ACC112 (cell line): ENCODE data around the gene MRPS27.
A peak's percentile ranks its signal among the peaks of the same experiment; 100 is the strongest.
"Not testable (repeated sequence)": the region's sequence is repeated elsewhere in the genome, so short reads cannot be mapped to it uniquely, and the experiment has no call there.

Source experiments
- H2AFZ ChIP-seq: fragments of 200-600 bp; sonication (generic); one replicate; pipeline ENCODE4 v1.6.0; 2017; ENCODE audit warnings: antibody characterized with exemption, low read length; ENCODE audit not compliant: unreplicated experiment
- H3K27ac ChIP-seq: fragments of 200-600 bp; sonication (generic); 2 replicates; pipeline ENCODE4 v1.5.1; 2014; ENCODE audit warnings: low read depth, mild to moderate bottlenecking, antibody characterized with exemption, low read length, moderate library complexity
- H3K27me3 ChIP-seq: fragments of 200-600 bp; sonication (generic); 2 replicates; pipeline ENCODE4 v1.6.1; 2014; ENCODE audit warnings: mild to moderate bottlenecking, antibody characterized with exemption, low read length, moderate library complexity, mixed read lengths; ENCODE audit not compliant: insufficient read depth
- H3K36me3 ChIP-seq: fragments of 200-600 bp; sonication (generic); 2 replicates; pipeline ENCODE4 v1.6.1; 2016; ENCODE audit warnings: mild to moderate bottlenecking, antibody characterized with exemption, low read length, moderate library complexity, mixed read lengths; ENCODE audit not compliant: insufficient read depth
- H3K4me1 ChIP-seq: fragments of 200-600 bp; sonication (generic); one replicate; pipeline ENCODE4 v1.6.1; 2016; ENCODE audit warnings: low read length, mixed read lengths; ENCODE audit not compliant: insufficient read depth, unreplicated experiment, control insufficient read depth
- H3K4me3 ChIP-seq: fragments of 200-600 bp; sonication (generic); 2 replicates; pipeline ENCODE4 v1.5.1; 2014; ENCODE audit warnings: mild to moderate bottlenecking, low read depth, low read length
- H3K79me2 ChIP-seq: fragments of 200-600 bp; sonication (generic); one replicate; pipeline ENCODE4 v1.6.0; 2016; ENCODE audit warnings: low read length; ENCODE audit not compliant: control insufficient read depth, unreplicated experiment, insufficient read depth

Gene MRPS27

GRCh38 chr5:72305194-72306142 is 14.6 kb downstream of the MRPS27 start:
- H3K27ac ChIP-seq, result no peak overlapping the region
- peaks cover 4% of the 10 kb centered on the region; the same call in 1 of the 2 replicates for H3K36me3 ChIP-seq
- H3K4me1 ChIP-seq, result peaks cover 21% of the 10 kb centered on the region

DNA sequence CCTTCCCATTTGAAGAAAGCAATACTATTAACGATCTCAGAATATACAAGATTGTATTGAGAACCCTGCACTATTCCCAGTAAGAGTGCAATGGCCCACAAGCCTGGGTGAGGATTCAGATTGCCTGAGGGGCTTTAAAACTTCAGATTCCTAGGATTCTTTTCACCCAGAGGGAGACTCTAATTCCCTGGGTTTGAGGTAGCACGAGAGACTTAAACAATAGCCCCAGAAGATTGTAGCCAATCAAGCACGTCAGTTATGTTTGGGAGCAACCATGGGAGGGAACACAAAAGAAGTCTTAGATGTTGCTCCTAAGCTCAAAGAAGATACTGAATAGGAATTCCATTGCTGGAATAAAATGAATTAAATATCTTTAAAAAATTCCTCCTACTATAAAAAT is 17.9 kb downstream of the MRPS27 start:
- Histone ChIP-seq H3K79me2 (peaks cover 69% of the 10 kb centered on the region), H3K36me3 (peaks cover 7% of the 10 kb centered on the region), H3K4me1 (peaks cover 23% of the 10 kb centered on the region), H3K27ac (no peak overlapping the region), H3K4me3 (no peak overlapping the region), H3K27me3 (no peaks in the 10 kb centered on the region), H2AFZ (no peak overlapping the region)

More at GRCh38 chr5:72305194-72306142, 14.6 kb downstream of the MRPS27 start:
- Histone ChIP-seq H3K4me3 (no peak overlapping the region), H3K79me2 (peaks cover 61% of the 10 kb centered on the region), H2AFZ (no peak overlapping the region), H3K27me3 (no peaks in the 10 kb centered on the region)

DNA sequence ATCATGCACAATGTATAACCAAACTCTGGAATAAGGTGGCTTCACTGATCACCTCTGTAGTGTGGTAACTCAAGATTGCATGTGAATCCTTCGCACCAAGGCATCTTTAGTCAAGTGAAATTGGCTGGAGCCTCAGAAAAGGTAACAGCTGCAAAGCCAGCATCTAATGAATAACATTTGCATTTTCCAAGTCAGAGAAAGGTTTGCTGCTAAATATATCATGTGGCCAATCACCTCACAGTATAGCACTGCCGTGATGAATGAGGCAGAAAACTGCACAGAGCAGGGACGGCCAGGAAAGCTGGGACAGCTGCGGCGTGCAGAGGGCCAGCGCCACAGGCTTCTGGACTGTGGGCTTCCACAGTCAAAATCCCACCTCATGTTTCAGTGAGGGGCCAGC is 18.5 kb downstream of the MRPS27 start:
- no peak overlapping the region for H2AFZ ChIP-seq
- peaks cover 12% of the 10 kb centered on the region for H3K36me3 ChIP-seq
- peaks cover 63% of the 10 kb centered on the region for H3K79me2 ChIP-seq
- H3K4me1 ChIP-seq, result peaks cover 23% of the 10 kb centered on the region
- no peak overlapping the region for H3K27ac ChIP-seq
- no peak overlapping the region for H3K4me3 ChIP-seq
- H3K27me3 ChIP-seq, result no peaks in the 10 kb centered on the region

- Histone ChIP-seq H3K79me2 (peaks cover 56% of the 10 kb centered on the region), H3K27ac (no peak overlapping the region), H3K4me1 (peaks cover 23% of the 10 kb centered on the region), H2AFZ (no peak overlapping the region), H3K4me3 (no peak overlapping the region), H3K27me3 (no peaks in the 10 kb centered on the region), H3K36me3 (peaks cover 14% of the 10 kb centered on the region)
Observed at GRCh38 chr5:72300590-72301339, 19.3 kb downstream of the MRPS27 start.

DNA sequence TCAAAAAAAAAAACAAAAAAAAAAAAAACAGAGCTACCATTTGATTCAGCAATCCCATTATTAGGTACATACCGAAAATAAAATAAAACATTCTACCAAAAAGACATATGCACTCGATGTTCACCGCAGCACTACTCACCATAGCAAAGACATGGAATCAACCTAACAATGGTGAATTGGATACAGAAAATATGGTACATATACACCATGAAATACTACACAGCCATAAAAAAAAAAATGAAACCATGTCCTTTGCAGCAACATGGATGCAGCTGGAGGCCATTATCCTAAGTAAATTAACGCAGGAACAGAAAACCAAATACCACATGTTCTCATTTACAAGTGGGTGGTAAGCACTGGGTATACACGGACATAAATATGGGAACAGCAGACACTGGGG is 21.3 kb downstream of the MRPS27 start:
- Histone ChIP-seq H3K27ac (no peak overlapping the region), H3K36me3 (peaks cover 26% of the 10 kb centered on the region), H2AFZ (no peak overlapping the region), H3K27me3 (no peaks in the 10 kb centered on the region), H3K4me3 (no peak overlapping the region), H3K4me1 (peaks cover 26% of the 10 kb centered on the region), H3K79me2 (peaks cover 42% of the 10 kb centered on the region)

DNA sequence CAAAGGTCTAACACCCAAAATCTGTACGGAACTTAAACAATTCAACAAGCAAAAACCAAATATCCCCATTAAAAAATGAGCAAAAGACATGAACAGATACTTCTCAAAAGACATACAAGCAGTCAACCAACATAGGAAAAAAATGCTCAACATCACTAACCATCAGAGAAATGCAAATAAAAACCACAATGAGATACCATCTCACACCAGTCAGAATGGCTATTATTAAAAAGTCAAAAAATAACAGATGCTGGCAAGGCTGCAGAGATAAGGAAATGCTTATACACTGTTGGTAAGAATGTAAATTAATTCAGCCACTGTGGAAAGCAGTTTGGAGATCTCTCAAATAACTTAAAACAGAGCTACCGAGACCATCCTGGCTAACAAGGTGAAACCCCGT is 21.9 kb downstream of the MRPS27 start:
- Histone ChIP-seq H3K4me1 (peaks cover 30% of the 10 kb centered on the region), H3K79me2 (peaks cover 37% of the 10 kb centered on the region), H3K36me3 (peaks cover 30% of the 10 kb centered on the region)
- H2AFZ ChIP-seq, H3K27me3 ChIP-seq, H3K27ac ChIP-seq, H3K4me3 ChIP-seq: not testable (repeated sequence)

- Histone ChIP-seq H2AFZ (no peak overlapping the region), H3K4me1 (peaks cover 25% of the 10 kb centered on the region), H3K27me3 (no peaks in the 10 kb centered on the region), H3K4me3 (no peak overlapping the region), H3K36me3 (peaks cover 36% of the 10 kb centered on the region), H3K27ac (no peak overlapping the region), H3K79me2 (peaks cover 20% of the 10 kb centered on the region)
Observed at GRCh38 chr5:72296256-72296655, 23.8 kb downstream of the MRPS27 start.

DNA sequence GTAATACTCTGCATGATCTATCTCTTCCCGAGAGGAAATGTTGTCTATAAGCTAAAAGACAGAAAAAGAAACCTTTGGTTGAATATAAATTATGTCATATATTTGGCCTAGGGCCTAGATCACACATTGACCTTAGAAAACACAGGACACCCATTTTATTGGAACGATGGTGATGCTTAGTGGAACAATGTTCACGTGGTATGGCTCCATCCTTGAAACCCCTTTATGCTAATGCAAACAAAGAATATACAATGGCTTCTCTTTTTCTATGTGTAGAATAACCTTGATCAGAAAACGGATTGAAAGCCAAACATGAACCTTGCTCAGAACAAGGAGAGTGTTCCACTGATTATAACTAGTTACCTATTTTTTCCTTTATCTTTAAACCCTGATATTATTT is 24.5 kb downstream of the MRPS27 start:
- Histone ChIP-seq H3K79me2 (peaks cover 15% of the 10 kb centered on the region), H3K4me3 (no peak overlapping the region), H3K27me3 (no peaks in the 10 kb centered on the region), H3K36me3 (peaks cover 36% of the 10 kb centered on the region), H3K27ac (no peak overlapping the region), H3K4me1 (peaks cover 17% of the 10 kb centered on the region), H2AFZ (no peak overlapping the region)

GRCh38 chr5:72294473-72294872 is 25.6 kb downstream of the MRPS27 start:
- Histone ChIP-seq H3K36me3 (peaks cover 36% of the 10 kb centered on the region), H3K4me3 (no peak overlapping the region), H3K79me2 (peaks cover 4% of the 10 kb centered on the region), H3K4me1 (peaks cover 14% of the 10 kb centered on the region), H3K27me3 (no peaks in the 10 kb centered on the region), H2AFZ (no peak overlapping the region), H3K27ac (no peak overlapping the region)

- Histone ChIP-seq H3K4me1 (peaks cover 14% of the 10 kb centered on the region), H2AFZ (no peak overlapping the region), H3K27ac (0 out of 2 replicates have a peak overlapping the region, but pooled peaks have one; percentile 17), H3K36me3 (peaks cover 36% of the 10 kb centered on the region), H3K27me3 (no peaks in the 10 kb centered on the region), H3K4me3 (no peak overlapping the region), H3K79me2 (peaks cover 2% of the 10 kb centered on the region)
Observed at GRCh38 chr5:72293495-72294055, 26.5 kb downstream of the MRPS27 start.
